Tibial nerve (tissue), 4 donors: ENCODE data around the gene PDE1C. TPM values are rescaled to one million over a fixed set of nuclear protein-coding genes. Genes with fewer than 3 reads are reported as not detected.

Experiments
- DNase-seq, 2 donors: peaks; one replicate each; pipeline ENCODE4 v3.0.0-alpha.2; 2019; ENCODE audit warnings: low spot score in 2 of 2
- H3K27ac ChIP-seq, 4 donors: fragments of 200-600 bp; sonication (generic) in 3 of 4; one replicate each; pipeline ENCODE4 v1.5.1; 2017 to 2019; ENCODE audit warnings: mild to moderate bottlenecking in 1 of 4
- H3K27me3 ChIP-seq, 2 donors: fragments of 200-600 bp; sonication (generic) in 1 of 2; one replicate each; pipeline versions ENCODE4 v1.5.1 to v1.6.0; 2017 to 2019
- H3K36me3 ChIP-seq, 3 donors: fragments of 200-600 bp; sonication (generic); one replicate each; pipeline ENCODE4 v1.5.1; 2018 to 2019
- H3K4me1 ChIP-seq, 4 donors: fragments of 200-600 bp; sonication (generic) in 3 of 4; one replicate each; pipeline ENCODE4 v1.5.1; 2017 to 2019
- H3K4me3 ChIP-seq, 4 donors: fragments of 200-600 bp; sonication (generic) in 3 of 4; one replicate each; pipeline ENCODE4 v1.5.1; 2017 to 2019; ENCODE audit warnings: mild to moderate bottlenecking in 1 of 4, moderate library complexity in 1 of 4
- H3K9me3 ChIP-seq, 4 donors: fragments of 200-600 bp; sonication (generic) in 3 of 4; one replicate each; pipeline ENCODE4 v1.5.1; 2017 to 2019
- EP300 ChIP-seq, 2 donors: sonication (generic); formaldehyde crosslinking; IDR thresholded peaks; one replicate each; pipeline ENCODE4 v1.6.1; 2017; ENCODE audit warnings: antibody characterized with exemption in 2 of 2, mild to moderate bottlenecking in 1 of 2
- POLR2A ChIP-seq, 2 donors: fragments of 450-650 bp; IDR thresholded peaks; one replicate each; pipeline ENCODE4 v1.6.1; 2017; ENCODE audit warnings: antibody characterized with exemption in 2 of 2, mild to moderate bottlenecking in 2 of 2, moderate library complexity in 2 of 2
- WGBS, 2 donors: methylation state at CpG; one replicate each; pipeline ENCODE4 v1.1.5; 2018; 5-methylcytosine and 5-hydroxymethylcytosine counted together
- total RNA-seq, 4 donors: library from RNA; depleted of rRNA; stranded (reverse); fragments of >200 nt; gene quantifications; one replicate each; pipeline ENCODE4 v1.1.0, GENCODE V29; 2016
- TF ChIP-seq, protein P1 (sequence below), 5 experiments: fragments of 200-600 bp in 3 of 5; fragments of 450-650 bp in 2 of 5; sonication (generic) in 3 of 5; IDR thresholded peaks; one replicate each; pipeline ENCODE4 v1.5.1; 2016 to 2019; ENCODE audit warnings: antibody characterized with exemption in 5 of 5, mild to moderate bottlenecking in 3 of 5, moderate library complexity in 2 of 5

PDE1C gene
- total RNA-seq, 4 donors from 2014 or later, result 10.6 to 31.8 (median 20.7) TPM

GRCh38 chr7:32094516-32094915 is 24.3 kb upstream of the PDE1C start:
- TF ChIP-seq EP300 (IDR thresholded peaks at IDR 0.05) (no peak), POLR2A (IDR thresholded peaks at IDR 0.05) (no peak)
- TF ChIP-seq, protein P1, sequence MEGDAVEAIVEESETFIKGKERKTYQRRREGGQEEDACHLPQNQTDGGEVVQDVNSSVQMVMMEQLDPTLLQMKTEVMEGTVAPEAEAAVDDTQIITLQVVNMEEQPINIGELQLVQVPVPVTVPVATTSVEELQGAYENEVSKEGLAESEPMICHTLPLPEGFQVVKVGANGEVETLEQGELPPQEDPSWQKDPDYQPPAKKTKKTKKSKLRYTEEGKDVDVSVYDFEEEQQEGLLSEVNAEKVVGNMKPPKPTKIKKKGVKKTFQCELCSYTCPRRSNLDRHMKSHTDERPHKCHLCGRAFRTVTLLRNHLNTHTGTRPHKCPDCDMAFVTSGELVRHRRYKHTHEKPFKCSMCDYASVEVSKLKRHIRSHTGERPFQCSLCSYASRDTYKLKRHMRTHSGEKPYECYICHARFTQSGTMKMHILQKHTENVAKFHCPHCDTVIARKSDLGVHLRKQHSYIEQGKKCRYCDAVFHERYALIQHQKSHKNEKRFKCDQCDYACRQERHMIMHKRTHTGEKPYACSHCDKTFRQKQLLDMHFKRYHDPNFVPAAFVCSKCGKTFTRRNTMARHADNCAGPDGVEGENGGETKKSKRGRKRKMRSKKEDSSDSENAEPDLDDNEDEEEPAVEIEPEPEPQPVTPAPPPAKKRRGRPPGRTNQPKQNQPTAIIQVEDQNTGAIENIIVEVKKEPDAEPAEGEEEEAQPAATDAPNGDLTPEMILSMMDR (IDR thresholded peaks at IDR 0.05), result no peak
- Histone ChIP-seq H3K4me3 (no peak overlapping the region), H3K9me3 (no peaks in the 10 kb centered on the region), H3K27me3 (no peaks in the 10 kb centered on the region), H3K27ac (no peak overlapping the region), H3K36me3 (no peaks in the 10 kb centered on the region), H3K4me1 (peaks cover 0 to 14% (median 9%) of the 10 kb centered on the region in 4 donors)
- no peak for DNase-seq
- WGBS, 2 donors, result 87 to 88% methylated on average over 4 of the region's 4 CpGs

- Histone ChIP-seq H3K4me1 (peaks cover 0 to 14% (median 9%) of the 10 kb centered on the region in 4 donors), H3K27ac (peak overlapping the region in 1 of 4 donors; percentile 4), H3K9me3 (no peaks in the 10 kb centered on the region), H3K27me3 (no peaks in the 10 kb centered on the region), H3K4me3 (no peak overlapping the region), H3K36me3 (no peaks in the 10 kb centered on the region)
- DNase-seq, result no peak
- 49 to 55% methylated on average over 4 of the region's 4 CpGs for WGBS, 2 donors
- peak in 1 of 2 donors; percentile 31 for TF ChIP-seq EP300 (IDR thresholded peaks at IDR 0.05)
- TF ChIP-seq, protein P1 (IDR thresholded peaks at IDR 0.05), result no peak
Observed at GRCh38 chr7:32093415-32094408, 23.5 kb upstream of the PDE1C start.

GRCh38 chr7:32092346-32092745 is 22.1 kb upstream of the PDE1C start:
- H3K9me3 ChIP-seq, result no peaks in the 10 kb centered on the region
- no peak overlapping the region for H3K27ac ChIP-seq
- H3K27me3 ChIP-seq, result no peaks in the 10 kb centered on the region
- H3K36me3 ChIP-seq, result no peaks in the 10 kb centered on the region
- no peak overlapping the region for H3K4me3 ChIP-seq
- DNase-seq, result no peak
- WGBS, 2 donors, result 40 to 60% methylated on average over 1 of the region's 1 CpG
- TF ChIP-seq, protein P1 (IDR thresholded peaks at IDR 0.05), result no peak
- TF ChIP-seq POLR2A (IDR thresholded peaks at IDR 0.05), result no peak
- TF ChIP-seq EP300 (IDR thresholded peaks at IDR 0.05), result no peak
- H3K4me1 ChIP-seq, result peaks cover 0 to 14% (median 9%) of the 10 kb centered on the region in 4 donors

- no peaks in the 10 kb centered on the region for H3K36me3 ChIP-seq
- no peak overlapping the region for H3K4me3 ChIP-seq
- H3K4me1 ChIP-seq, result peaks cover 0 to 14% (median 9%) of the 10 kb centered on the region in 4 donors
- H3K9me3 ChIP-seq, result no peaks in the 10 kb centered on the region
- no peaks in the 10 kb centered on the region for H3K27me3 ChIP-seq
- H3K27ac ChIP-seq, result no peak overlapping the region
- 89% methylated on average over 4 of the region's 4 CpGs for WGBS, 2 donors
- no peak for DNase-seq
- no peak for TF ChIP-seq EP300 (IDR thresholded peaks at IDR 0.05)
- TF ChIP-seq, protein P1 (IDR thresholded peaks at IDR 0.05), result no peak
- no peak for TF ChIP-seq POLR2A (IDR thresholded peaks at IDR 0.05)
Observed at GRCh38 chr7:32091608-32092210, 21.5 kb upstream of the PDE1C start.

DNA sequence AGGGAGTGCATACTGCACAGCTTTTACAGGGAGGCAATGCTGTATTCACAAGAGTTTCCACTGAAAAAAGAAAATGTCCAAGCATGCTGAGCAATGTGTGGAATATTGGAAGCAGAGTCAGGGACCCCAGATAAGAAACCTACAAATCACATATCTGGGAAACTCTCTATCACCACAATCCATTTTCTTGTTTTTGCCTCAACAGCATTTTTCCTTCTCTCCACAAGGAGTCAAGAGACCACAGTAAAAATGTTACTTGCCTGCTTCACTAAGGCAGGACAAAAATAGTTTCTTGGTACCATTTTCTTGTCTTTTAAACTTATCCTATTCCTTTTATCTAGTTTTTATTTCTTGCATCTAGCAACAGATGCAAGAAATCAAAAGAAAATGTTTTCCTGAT is 19.5 kb upstream of the PDE1C start:
- Histone ChIP-seq H3K4me3 (no peak overlapping the region), H3K27me3 (no peaks in the 10 kb centered on the region), H3K36me3 (no peaks in the 10 kb centered on the region), H3K9me3 (no peaks in the 10 kb centered on the region), H3K27ac (no peak overlapping the region), H3K4me1 (peaks cover 0 to 14% (median 9%) of the 10 kb centered on the region in 4 donors)
- TF ChIP-seq, protein P1 (IDR thresholded peaks at IDR 0.05), result no peak
- TF ChIP-seq POLR2A (IDR thresholded peaks at IDR 0.05), result no peak
- no peak for TF ChIP-seq EP300 (IDR thresholded peaks at IDR 0.05)
- DNase-seq, result no peak
